Erythroblast (primary cell): ENCODE measurements around the gene CELSR3.

Experiments used
- GATA1 ChIP-seq: IDR thresholded peaks from 2 replicates; pipeline ENCODE4 v1.6.1; 2011; ENCODE audit warnings: low read depth, mild to moderate bottlenecking, control low read depth, low read length, moderate library complexity
- POLR2A ChIP-seq: IDR thresholded peaks from 2 replicates; pipeline ENCODE4 v1.6.1; 2011; ENCODE audit warnings: mild to moderate bottlenecking, low read length

GRCh38 chr3:48599077-48599501 is 63.6 kb downstream of the CELSR3 start:
- TF ChIP-seq POLR2A: no peak
- TF ChIP-seq GATA1: no peak
